Mesendoderm (in vitro differentiated cells): ENCODE results near the gene PIEZO2.

ENCODE experiments used
- DNase-seq: peaks from one replicate; pipeline ENCODE4 v3.0.0; 2013
- H2AK5ac ChIP-seq: 2 replicates; pipeline ENCODE4 v1.6.1; 2013; ENCODE audit warnings: low read length, inconsistent platforms
- H2BK120ac ChIP-seq: 2 replicates; pipeline ENCODE4 v1.6.1; 2013; ENCODE audit warnings: low read depth, mild to moderate bottlenecking, low read length, moderate library complexity, mixed read lengths
- H2BK15ac ChIP-seq: replicated peaks from 2 replicates; pipeline ENCODE4 v1.6.1; 2013; ENCODE audit warnings: low read depth, mild to moderate bottlenecking, moderate library complexity
- H2BK5ac ChIP-seq: 2 replicates; pipeline ENCODE4 v1.6.1; 2013; ENCODE audit warnings: low read length, inconsistent platforms
- H3K18ac ChIP-seq: 2 replicates; pipeline ENCODE4 v1.6.1; 2013; ENCODE audit warnings: mild to moderate bottlenecking, low read length, mixed read lengths
- H3K23ac ChIP-seq: one replicate; pipeline ENCODE4 v1.6.1; 2013; ENCODE audit warnings: low read length
- H3K27ac ChIP-seq: 2 replicates; pipeline ENCODE4 v1.5.1; 2013; ENCODE audit warnings: low read depth, mild to moderate bottlenecking, inconsistent platforms, low read length, moderate library complexity
- H3K27me3 ChIP-seq: 2 replicates; pipeline ENCODE4 v1.6.1; 2013; ENCODE audit warnings: low read length, control low read depth, mild to moderate bottlenecking, inconsistent platforms; ENCODE audit not compliant: insufficient read depth, poor library complexity
- H3K36me3 ChIP-seq: 2 replicates; pipeline ENCODE4 v1.6.1; 2013; ENCODE audit warnings: low read length, inconsistent platforms; ENCODE audit not compliant: control insufficient read depth, insufficient read depth
- H3K4ac ChIP-seq: one replicate; pipeline ENCODE4 v1.6.1; 2013; ENCODE audit warnings: low read depth, mild to moderate bottlenecking, low read length, moderate library complexity
- H3K4me1 ChIP-seq: 2 replicates; pipeline ENCODE4 v1.6.1; 2013; ENCODE audit warnings: low read depth, low read length, inconsistent platforms; ENCODE audit not compliant: control insufficient read depth
- H3K4me2 ChIP-seq: 2 replicates; pipeline ENCODE4 v1.6.1; 2013; ENCODE audit warnings: low read length
- H3K4me3 ChIP-seq: 2 replicates; pipeline ENCODE4 v1.5.1; 2013; ENCODE audit warnings: mild to moderate bottlenecking, low read length
- H3K56ac ChIP-seq: one replicate; pipeline ENCODE4 v1.6.1; 2013; ENCODE audit warnings: low read length
- H3K79me1 ChIP-seq: 2 replicates; pipeline ENCODE4 v1.6.1; 2013; ENCODE audit warnings: low read length, inconsistent platforms
- H3K79me2 ChIP-seq: 2 replicates; pipeline ENCODE4 v1.6.1; 2013; ENCODE audit warnings: mild to moderate bottlenecking, low read length; ENCODE audit not compliant: control insufficient read depth, insufficient read depth
- H3K9ac ChIP-seq: 2 replicates; pipeline ENCODE4 v1.6.1; 2013; ENCODE audit warnings: low read length, inconsistent platforms
- H4K5ac ChIP-seq: one replicate; pipeline ENCODE4 v1.6.1; 2013; ENCODE audit warnings: low read length
- H4K8ac ChIP-seq: one replicate; pipeline ENCODE4 v1.6.1; 2013; ENCODE audit warnings: low read depth, mild to moderate bottlenecking, control low read depth, low read length, moderate library complexity
- WGBS: extraction: QIAGEN DNeasy Blood & Tissue Kit; methylation state at CpG from one replicate; pipeline ENCODE4 v1.1.7; 2013; ENCODE audit warnings: low lambda C conversion rate, missing lambda C conversion rate; ENCODE audit not compliant: insufficient coverage; ENCODE audit errors: extremely low coverage; 5-methylcytosine and 5-hydroxymethylcytosine counted together

The PIEZO2 gene

DNA sequence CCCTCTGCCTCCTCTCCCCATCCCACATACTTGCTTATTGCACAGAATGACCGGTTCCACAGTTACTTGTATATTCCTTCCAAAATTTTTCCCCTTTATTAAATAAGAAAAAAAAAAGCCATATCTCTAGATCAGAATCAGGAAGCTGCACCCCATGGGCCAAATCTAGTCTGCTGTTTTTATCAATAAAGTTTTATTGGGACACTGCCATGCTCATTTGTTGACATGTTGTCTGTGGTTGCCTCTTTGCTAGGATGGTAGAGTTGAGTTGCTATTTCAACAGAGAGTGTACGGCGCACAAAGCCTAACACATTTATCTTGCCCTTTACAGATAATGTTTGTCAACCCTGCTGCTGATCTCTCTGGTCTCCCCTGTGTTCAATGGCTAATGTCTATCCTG, 15.8 kb upstream of the PIEZO2 start:
- WGBS, result no CpG with 5 or more reads among the region's 3 CpGs
- Histone ChIP-seq H2AK5ac (no peak overlapping the region), H3K4me3 (no peak overlapping the region), H3K27me3 (no peaks in the 10 kb centered on the region), H3K4me1 (peaks cover 8% of the 10 kb centered on the region), H4K5ac (no peak overlapping the region), H3K36me3 (no peaks in the 10 kb centered on the region), H2BK5ac (no peak overlapping the region), H3K27ac (no peak overlapping the region), H3K18ac (no peak overlapping the region), H2BK15ac (no peak overlapping the region), H3K56ac (no peak overlapping the region), H3K79me1 (no peaks in the 10 kb centered on the region), H3K4me2 (no peak overlapping the region), H3K9ac (no peak overlapping the region), H2BK120ac (no peak overlapping the region), H4K8ac (no peak overlapping the region), H3K79me2 (no peaks in the 10 kb centered on the region), H3K4ac (no peak overlapping the region), H3K23ac (no peak overlapping the region)
- no peak for DNase-seq

- no peak overlapping the region for H3K23ac ChIP-seq
- no peak overlapping the region for H3K4me3 ChIP-seq
- peaks cover 8% of the 10 kb centered on the region for H3K4me1 ChIP-seq
- no peak overlapping the region for H3K27ac ChIP-seq
- no peak overlapping the region for H2BK120ac ChIP-seq
- H4K8ac ChIP-seq, result no peak overlapping the region
- no peak overlapping the region for H3K56ac ChIP-seq
- no peak overlapping the region for H3K18ac ChIP-seq
- no peak overlapping the region for H2BK15ac ChIP-seq
- H3K79me1 ChIP-seq, result no peaks in the 10 kb centered on the region
- peak; percentile 56 for DNase-seq
- no CpG with 5 or more reads among the region's 18 CpGs for WGBS
- H2AK5ac ChIP-seq, result no peak overlapping the region
- no peaks in the 10 kb centered on the region for H3K36me3 ChIP-seq
- no peak overlapping the region for H3K4me2 ChIP-seq
- H2BK5ac ChIP-seq, result no peak overlapping the region
- no peaks in the 10 kb centered on the region for H3K79me2 ChIP-seq
- H3K9ac ChIP-seq, result no peak overlapping the region
- no peak overlapping the region for H3K4ac ChIP-seq
- no peaks in the 10 kb centered on the region for H3K27me3 ChIP-seq
- H4K5ac ChIP-seq, result no peak overlapping the region
Observed at GRCh38 chr18:11163665-11164064, 14.3 kb upstream of the PIEZO2 start.

DNA sequence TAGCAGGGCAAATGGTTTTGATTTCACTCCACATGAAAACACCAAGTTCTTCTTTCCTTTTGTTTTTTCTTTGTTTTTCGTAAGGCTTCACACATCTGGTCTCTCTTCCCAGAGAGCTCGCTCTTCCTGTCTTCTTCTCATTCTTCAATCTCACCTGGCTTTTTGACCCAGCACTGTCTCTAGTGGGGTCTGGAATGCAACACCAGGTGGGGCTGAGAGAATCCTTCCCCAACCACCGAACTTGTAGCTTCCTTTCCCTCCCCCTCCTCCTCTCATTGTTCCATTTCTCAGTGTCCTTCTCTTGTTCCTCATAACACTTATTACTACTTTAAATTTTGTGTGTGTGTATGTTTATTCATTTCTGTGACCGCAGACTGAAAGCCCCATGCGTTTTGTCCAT, 13.5 kb upstream of the PIEZO2 start:
- H3K9ac ChIP-seq, result no peak overlapping the region
- no peaks in the 10 kb centered on the region for H3K79me2 ChIP-seq
- no peak overlapping the region for H3K18ac ChIP-seq
- no peak overlapping the region for H3K4me3 ChIP-seq
- no peaks in the 10 kb centered on the region for H3K36me3 ChIP-seq
- no peak overlapping the region for H3K23ac ChIP-seq
- H2BK120ac ChIP-seq, result no peak overlapping the region
- H2BK15ac ChIP-seq, result no peak overlapping the region
- no peak overlapping the region for H3K27ac ChIP-seq
- no CpG with 5 or more reads among the region's 5 CpGs for WGBS
- no peaks in the 10 kb centered on the region for H3K27me3 ChIP-seq
- H2BK5ac ChIP-seq, result no peak overlapping the region
- no peak overlapping the region for H4K8ac ChIP-seq
- no peak overlapping the region for H3K4me2 ChIP-seq
- no peak overlapping the region for H2AK5ac ChIP-seq
- no peak overlapping the region for H3K4ac ChIP-seq
- H3K4me1 ChIP-seq, result peaks cover 8% of the 10 kb centered on the region
- H3K79me1 ChIP-seq, result no peaks in the 10 kb centered on the region
- H3K56ac ChIP-seq, result no peak overlapping the region
- no peak overlapping the region for H4K5ac ChIP-seq
- DNase-seq, result peak; percentile 53

DNA sequence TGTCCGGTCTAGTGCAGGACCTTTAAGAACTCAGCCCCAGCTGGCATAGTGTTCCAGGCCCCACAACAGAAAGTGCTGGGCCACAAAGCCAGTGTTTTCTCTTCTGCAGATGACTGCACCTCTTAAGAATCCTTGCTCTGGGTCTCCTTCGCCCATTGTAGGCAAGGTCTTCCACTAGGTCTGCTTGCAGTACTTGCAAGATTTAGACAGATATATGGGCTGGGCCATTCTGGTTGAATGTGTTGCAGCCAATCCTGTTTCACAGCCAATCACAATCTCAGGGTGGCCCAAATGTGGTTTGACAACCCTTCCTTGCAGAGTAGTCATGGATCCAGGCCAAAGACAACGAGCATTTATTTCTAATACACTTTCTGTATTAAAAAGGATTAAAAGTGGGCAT, 13.1 kb upstream of the PIEZO2 start:
- DNase-seq, result no peak
- Histone ChIP-seq H2BK120ac (no peak overlapping the region), H3K36me3 (no peaks in the 10 kb centered on the region), H4K5ac (no peak overlapping the region), H2AK5ac (no peak overlapping the region), H3K23ac (no peak overlapping the region), H3K9ac (no peak overlapping the region), H3K79me1 (no peaks in the 10 kb centered on the region), H4K8ac (no peak overlapping the region), H3K4me3 (no peak overlapping the region), H3K27ac (no peak overlapping the region), H3K4me1 (peaks cover 8% of the 10 kb centered on the region), H3K27me3 (no peaks in the 10 kb centered on the region), H3K79me2 (no peaks in the 10 kb centered on the region), H3K56ac (no peak overlapping the region), H2BK15ac (no peak overlapping the region), H3K4me2 (no peak overlapping the region), H2BK5ac (no peak overlapping the region), H3K18ac (no peak overlapping the region), H3K4ac (no peak overlapping the region)
- WGBS, result no CpG with 5 or more reads among the region's 3 CpGs

DNA sequence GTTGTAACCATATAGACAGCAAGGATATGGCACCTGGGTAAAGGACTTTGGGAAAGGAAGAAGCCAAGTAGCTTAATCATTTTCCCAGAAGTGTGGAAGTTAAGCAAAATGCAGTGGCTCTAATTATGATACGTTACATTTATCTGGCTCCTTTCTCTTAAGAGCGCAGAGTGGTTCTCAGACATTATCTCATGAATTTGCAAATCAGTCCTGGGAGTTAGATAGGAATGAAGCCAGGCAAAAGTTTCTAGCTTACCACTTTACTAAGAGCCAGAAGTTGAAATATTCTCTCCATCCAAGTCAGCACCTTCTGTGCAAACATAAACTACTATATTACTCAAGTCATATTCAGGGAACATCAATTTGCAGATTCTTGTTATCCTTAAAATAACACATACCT, 10.9 kb upstream of the PIEZO2 start:
- no CpG with 5 or more reads among the region's 2 CpGs for WGBS

DNA sequence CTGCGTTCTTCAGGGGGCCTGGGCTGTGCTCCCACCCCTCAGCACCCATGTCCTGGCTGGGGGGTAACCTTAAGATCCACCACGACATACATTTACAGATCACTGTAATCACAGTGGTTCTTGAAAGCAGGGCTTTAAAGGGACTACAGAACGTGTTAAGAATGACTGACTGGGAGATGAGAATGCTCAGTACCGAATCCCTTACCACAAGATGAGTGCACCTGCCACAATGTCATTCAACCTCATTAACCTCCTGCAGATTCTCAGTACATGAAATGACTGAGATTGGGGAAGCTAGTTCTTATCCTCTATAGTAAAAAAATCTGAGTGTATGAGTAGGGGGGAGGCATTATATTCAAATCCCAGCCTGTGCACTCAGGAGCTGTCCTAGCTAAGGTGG, 10.5 kb upstream of the PIEZO2 start:
- Histone ChIP-seq H2BK5ac (no peak overlapping the region), H2BK120ac (no peak overlapping the region), H3K9ac (no peak overlapping the region), H3K4me2 (no peak overlapping the region), H3K36me3 (no peaks in the 10 kb centered on the region), H3K4me1 (peaks cover 8% of the 10 kb centered on the region), H2BK15ac (no peak overlapping the region), H4K5ac (no peak overlapping the region), H3K79me2 (no peaks in the 10 kb centered on the region), H2AK5ac (no peak overlapping the region), H3K4me3 (no peak overlapping the region), H3K18ac (no peak overlapping the region), H3K23ac (no peak overlapping the region), H4K8ac (no peak overlapping the region), H3K4ac (no peak overlapping the region), H3K56ac (no peak overlapping the region), H3K27ac (no peak overlapping the region), H3K27me3 (no peaks in the 10 kb centered on the region), H3K79me1 (no peaks in the 10 kb centered on the region)
- no CpG with 5 or more reads among the region's 4 CpGs for WGBS
- no peak for DNase-seq

More for the DNA sequence above, 10.9 kb upstream of the PIEZO2 start:
- no peak overlapping the region for H3K27ac ChIP-seq
- no peak overlapping the region for H2BK120ac ChIP-seq
- H3K9ac ChIP-seq, result no peak overlapping the region
- H3K79me2 ChIP-seq, result no peaks in the 10 kb centered on the region
- no peaks in the 10 kb centered on the region for H3K36me3 ChIP-seq
- H3K18ac ChIP-seq, result no peak overlapping the region
- H2BK15ac ChIP-seq, result no peak overlapping the region
- no peak overlapping the region for H4K5ac ChIP-seq
- H4K8ac ChIP-seq, result no peak overlapping the region
- H3K4ac ChIP-seq, result no peak overlapping the region
- no peak overlapping the region for H3K23ac ChIP-seq
- no peaks in the 10 kb centered on the region for H3K27me3 ChIP-seq
- no peak for DNase-seq
- peaks cover 8% of the 10 kb centered on the region for H3K4me1 ChIP-seq
- no peak overlapping the region for H3K4me2 ChIP-seq
- H2BK5ac ChIP-seq, result no peak overlapping the region
- no peak overlapping the region for H3K56ac ChIP-seq
- no peak overlapping the region for H2AK5ac ChIP-seq
- H3K79me1 ChIP-seq, result no peaks in the 10 kb centered on the region
- H3K4me3 ChIP-seq, result no peak overlapping the region
